Measurements from ENCODE around the gene CEBPG. TPM values are rescaled to one million over a fixed set of nuclear protein-coding genes. Genes with fewer than 3 reads are reported as not detected.

The CEBPG gene
- total RNA-seq, 1 donor from 2014 or later: 23.9 TPM

DNA sequence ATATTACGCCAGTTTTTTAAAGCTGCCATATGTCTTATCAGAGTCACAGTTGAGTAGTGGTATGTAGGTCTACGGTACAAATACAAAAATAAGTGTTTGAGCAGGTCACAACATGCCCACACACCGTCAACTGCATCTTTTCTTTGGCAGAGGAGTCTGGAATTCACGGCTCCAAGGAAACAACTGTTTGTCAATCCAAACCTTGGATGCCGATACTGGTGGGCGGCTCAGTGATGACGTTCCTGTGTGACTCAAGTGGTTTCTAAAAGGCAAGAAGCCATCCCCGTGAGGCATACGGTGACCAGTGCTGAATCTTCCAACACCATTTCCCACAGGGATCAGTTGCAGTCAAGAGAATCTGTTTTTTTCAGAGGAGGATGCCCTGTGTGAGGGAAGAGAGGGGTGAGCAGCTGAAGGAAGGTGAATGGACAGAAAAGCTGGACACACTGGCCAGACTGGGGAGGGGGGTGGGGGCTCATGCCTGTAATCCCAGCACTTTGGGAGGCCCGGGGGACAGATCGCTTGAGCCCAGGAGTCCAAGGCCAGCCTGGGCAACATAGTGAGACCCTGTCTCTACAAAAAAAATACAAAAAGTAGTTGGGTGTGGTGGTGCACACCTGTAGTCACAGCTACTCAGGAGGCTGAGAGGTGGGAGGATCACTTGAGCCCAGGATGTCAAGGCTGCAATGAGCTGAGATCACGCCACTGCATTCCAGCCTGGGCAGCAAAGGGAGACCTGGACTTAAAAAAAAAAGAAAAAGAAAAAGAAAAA is 22.8 kb upstream of the CEBPG start:
- intact Hi-C loops (cut with micrococcal nuclease): no loop called here

DNA sequence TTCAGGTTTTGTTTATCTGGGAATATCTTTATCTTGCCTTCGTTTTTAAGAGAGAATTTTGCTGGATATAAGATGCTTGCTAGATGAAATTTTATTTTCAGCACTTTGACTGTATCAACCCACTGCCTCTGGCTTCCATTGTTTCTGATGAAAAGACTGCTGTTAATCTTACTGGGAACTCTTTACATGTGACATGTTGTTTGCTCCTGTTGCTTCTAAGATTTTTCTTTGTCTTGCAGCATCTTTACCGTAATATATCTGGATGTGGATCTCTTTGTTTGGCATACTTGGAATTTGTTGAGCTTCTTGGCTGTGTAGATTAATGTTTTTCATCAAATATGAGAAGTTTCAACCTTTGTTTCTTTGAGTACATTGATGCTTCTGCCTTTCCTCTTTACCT is 18.0 kb upstream of the CEBPG start:
- intact Hi-C loops (cut with micrococcal nuclease): no loop called here

DNA sequence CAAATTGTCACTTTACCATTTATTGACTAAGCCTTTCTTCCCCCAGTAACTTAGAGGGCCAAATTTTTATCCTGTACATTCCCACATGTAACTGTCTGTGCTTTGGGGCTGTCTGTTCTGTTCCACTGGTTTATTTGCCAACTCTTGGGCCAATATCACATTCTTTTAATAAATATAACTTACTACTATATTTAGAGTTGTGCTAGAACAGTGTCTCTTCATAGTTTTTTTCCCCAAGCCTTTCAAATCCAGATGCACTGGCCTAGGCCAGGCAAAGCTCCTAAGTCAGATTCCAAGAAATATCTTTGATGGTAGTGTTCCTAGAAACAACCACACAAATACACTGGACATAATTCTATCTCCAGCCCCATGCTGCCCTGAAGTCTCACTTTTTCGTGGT is 16.0 kb upstream of the CEBPG start:
- intact Hi-C loops (cut with micrococcal nuclease): no loop called here

DNA sequence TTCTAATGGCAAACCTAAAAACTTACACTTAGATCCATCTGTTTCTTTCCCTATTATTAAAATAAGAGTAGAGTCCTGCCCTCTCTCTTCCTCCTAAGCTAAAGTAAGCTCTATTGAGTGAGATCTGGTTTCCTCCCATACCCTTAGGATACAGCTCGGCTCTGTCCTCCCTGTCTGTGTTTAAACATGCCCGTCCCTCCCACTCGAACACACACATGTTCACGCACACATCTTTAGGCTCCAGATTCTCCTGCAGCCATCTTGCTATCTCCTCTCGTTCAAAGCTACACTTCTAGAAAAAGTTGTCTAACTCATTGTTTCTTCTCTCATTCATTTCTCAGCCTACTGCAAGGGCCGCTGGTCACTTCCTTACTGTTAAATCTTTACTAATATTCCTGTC is 15.1 kb upstream of the CEBPG start:
- intact Hi-C loops (cut with micrococcal nuclease): no loop called here

DNA sequence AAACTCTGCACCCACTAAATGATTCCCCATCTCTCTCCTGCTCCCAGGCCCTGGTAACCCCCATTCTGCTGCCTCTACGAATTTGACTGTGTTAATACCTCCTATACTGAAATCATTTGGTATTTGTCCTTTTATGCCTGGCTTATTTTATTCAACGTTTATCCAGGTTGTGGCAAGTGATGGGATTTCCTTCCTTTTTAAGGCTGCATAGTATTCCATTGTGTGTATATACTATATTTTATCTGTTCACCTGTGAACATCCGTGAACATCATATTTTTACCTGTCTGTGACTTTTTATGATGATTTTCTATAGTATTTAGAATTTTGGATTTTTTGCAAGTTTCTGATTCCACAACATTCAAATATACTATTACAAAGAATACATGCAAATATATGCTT is 13.9 kb upstream of the CEBPG start:
- intact Hi-C loops (cut with micrococcal nuclease): no loop called here

DNA sequence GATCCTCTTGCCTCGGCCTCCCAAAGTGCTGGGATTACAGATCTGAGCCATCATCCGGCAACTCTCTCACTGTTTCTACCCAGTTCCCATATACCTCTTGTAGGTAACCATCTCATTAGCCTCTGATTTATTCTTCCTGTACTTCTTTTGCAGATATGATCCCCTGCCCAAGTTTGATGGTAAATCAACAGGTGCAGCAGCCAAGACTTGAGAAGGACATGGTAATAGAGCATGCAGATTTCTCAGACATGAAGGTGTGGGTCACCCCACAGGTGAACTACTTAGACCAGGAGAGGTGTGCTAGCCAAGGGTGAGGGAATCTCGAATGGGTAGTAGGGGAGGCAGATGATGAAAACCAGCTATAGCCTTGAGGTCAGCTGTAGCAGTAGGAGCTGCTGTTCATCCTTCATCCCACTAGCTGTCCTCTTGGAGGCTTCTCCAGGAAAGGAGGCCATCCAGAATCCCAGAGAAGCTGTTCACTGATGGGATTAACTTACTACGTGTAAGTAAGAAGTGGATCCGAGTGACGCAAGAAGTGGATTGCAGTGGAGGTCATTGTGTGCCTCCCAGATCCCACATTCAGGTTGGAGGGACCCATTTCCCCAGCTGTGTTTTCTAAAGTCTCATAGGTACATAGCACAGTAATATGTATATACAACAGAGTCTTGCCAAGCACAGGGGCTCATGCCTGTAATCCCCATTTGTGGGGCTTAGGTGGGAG is 10.8 kb upstream of the CEBPG start:
- intact Hi-C loops (cut with micrococcal nuclease): no loop called here

DNA sequence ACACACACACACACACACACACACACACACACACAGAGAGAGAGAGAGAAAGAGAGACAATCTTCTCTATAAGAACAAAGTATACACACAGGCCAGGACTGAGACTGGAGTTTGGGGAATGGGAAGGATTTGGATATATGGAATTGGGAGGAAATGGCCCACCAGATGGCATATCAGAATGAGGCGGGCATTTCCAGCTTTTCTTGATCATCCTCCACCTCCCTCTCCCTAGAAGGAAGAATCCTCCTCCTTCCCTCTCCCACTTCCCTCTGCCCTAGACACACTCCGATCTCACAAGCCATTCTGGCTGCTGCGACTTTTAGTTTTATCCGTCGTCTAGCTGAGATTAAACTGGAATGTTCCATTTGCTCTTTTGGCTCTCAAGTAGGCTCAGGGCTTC is 10.0 kb upstream of the CEBPG start:
- intact Hi-C loops (cut with micrococcal nuclease): no loop called here

DNA sequence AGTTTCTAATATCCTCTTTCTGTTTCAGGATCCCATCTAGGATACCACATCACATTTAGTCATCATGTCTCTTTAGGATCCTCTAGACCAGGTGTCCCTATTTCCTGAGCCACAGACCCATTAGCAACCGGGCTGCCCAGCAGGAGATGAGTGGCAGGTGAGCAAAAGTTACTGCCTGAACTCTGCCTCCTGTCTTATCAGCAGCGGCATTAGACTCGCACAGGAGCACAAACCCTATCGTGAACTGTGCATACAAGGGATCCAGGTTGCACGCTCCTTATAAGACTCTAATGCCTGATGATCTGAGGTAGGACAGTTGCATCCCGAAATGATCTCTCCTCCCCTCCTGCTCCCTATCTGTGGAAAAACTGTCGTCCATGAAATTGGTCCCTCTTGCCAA is 7.8 kb upstream of the CEBPG start:
- intact Hi-C loops (cut with micrococcal nuclease): no loop called here

DNA sequence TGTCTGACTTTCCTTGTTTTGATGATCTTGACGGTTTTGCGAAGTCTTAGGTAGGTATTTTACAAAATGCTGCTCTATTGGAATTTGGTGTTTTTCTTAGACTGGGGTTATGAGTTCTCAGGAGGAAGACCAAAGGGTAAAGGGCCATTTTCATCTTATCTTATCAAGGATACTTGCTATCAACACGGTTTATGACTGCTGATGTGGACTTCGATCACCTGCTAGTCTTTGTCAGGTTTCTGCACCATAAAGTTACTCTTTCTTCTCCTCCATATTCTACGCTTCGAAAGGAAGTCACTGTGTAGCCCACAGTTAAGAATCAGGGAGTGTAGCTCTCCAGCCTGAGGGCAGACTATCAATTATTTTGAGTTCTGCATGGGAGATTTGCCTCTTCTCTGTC is 7.4 kb upstream of the CEBPG start:
- intact Hi-C loops (cut with micrococcal nuclease): no loop called here

DNA sequence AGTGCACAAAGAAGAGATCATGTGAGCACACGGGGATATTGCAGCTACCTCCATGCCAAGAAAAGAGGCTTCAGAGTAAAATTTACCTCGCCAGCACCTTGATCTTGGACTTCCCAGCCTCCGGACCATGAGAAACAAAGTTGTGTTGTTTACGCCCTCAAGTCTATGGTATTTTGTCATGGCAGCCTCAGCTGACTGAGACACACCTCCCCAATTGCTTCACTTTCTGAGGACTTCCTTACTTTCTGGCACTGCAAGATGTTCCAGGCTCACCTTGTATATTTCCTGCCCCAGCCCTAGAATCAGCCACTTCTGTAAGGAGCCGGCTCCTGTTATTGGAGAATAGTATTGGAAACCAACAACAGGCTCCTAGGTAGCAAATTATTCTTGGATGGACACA is 6.6 kb upstream of the CEBPG start:
- intact Hi-C loops (cut with micrococcal nuclease): no loop called here

DNA sequence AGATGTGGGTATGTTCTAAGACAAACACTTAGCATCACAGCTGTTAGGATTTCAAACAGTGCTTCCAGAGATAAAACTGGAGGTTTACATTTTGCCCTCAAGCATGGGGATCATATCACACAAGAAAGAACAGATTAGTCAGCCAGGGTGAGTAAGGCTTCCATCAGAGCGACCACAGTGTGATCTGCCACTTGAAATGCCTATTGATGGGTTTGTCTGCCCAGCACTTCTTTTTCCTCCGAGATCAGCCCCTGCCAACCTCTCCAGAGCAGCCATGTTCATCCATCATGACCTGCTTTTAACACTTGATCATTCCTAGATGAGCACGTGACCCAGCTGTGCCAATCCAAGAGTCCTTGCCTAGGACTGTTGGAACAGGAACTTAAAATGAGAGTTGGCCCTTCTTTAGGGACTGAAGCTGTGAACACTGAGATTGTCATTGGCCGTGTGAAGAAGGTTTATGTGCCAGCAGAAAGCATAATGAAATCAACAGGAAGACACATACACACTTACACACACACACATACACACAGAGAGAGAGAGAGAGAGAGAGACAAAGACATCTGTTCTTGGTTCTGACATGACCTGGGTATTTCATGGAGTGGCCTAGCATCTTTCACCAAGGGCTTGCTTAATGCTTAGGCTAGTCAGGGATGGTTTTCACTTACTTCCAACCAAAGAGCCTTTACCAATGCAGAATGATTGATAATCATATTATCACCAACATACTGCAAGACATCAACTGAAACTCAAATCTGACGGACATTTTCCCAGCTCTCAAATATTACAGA is 5.2 kb upstream of the CEBPG start:
- intact Hi-C loops (cut with micrococcal nuclease): no loop called here

DNA sequence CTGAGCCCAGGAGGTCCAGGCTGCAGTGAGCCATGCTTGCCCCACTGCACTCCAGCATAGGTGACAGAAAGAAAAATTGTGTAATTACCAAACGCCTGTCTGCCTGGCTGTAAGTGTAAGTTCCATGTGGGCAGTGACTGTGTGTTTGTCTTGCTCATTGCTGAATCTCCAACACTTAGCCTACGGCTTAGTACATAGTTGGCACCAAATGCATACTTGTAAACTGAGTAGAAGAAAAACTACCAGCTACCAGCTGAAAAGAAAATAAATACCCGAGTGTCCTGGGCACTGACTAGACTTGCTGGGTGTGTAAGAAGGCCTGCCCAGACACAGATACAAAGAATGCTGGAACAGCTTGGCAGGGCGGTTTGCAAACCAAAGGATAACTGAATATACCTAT is 2.7 kb upstream of the CEBPG start:
- intact Hi-C loops (cut with micrococcal nuclease): loop anchor here (5.0 to 10.0 kb wide), 6 partner anchors 68 to 1057 kb away; partner anchors contain the start of genes CEBPA, DPY19L3, LSM14A and NUDT19

DNA sequence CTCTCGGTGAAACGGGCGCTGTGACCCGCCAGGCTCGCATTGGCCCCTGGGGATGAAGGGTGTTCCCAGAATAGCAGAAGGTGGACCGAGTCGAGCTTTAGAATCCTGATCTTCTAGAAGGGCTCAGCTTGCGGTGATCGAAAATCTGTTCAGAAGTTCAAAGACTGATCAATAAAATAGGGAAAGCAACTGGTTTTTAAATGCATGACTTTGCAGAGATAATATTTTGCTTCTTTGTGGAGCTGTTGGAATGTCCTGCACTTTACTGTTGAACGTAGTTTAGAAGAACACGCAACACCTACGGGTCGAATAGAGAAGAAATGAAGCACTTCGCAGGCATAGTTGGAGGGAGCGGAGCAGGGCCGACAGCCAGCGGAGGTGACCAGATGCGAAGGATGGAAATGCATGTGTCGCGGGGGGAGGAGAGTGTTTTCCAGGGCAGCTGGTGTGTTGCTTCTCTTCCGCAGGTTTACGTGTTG is 766 bp downstream of the CEBPG start:
- intact Hi-C loops (cut with micrococcal nuclease): loop anchor here (2.0 to 10.0 kb wide), 7 partner anchors 31 to 1053 kb away; partner anchors contain the start of genes CEBPA, DPY19L3, LSM14A and NUDT19

DNA sequence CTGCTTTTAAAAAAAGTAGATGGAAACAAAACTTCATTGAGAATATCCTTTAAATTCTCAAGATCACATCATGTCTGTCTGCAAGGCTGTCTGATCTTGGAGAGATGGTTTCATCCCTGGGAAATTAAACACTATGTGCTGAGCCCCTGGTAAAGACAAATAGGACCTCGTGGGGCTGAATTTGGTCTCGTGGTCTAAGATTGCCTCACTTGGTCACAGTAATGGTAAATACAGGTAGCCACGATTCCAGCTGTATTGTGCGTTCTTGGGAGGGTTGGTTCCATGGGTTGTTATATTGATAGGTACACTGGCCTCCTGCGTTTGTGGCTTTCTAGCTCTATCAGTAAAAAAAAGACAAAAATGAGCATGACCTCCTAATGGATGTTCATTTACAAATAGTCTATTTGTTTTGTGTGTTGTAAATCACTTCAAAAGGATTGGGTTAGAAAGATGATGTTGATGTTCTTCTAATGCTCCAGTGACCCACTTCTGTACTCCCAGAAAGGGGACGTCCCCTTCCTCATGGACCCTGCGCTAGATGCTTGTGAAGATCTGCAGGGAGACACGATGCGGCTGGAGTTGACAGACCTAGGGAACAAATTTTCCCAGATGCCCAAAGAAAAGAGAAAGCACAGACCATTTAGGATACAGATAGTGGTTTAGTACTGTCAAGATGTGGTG is 1.8 kb downstream of the CEBPG start:
- intact Hi-C loops (cut with micrococcal nuclease): loop anchor here (2.0 to 10.0 kb wide), 3 partner anchors 30 to 970 kb away; partner anchors contain the start of genes DPY19L3 and PEPD

DNA sequence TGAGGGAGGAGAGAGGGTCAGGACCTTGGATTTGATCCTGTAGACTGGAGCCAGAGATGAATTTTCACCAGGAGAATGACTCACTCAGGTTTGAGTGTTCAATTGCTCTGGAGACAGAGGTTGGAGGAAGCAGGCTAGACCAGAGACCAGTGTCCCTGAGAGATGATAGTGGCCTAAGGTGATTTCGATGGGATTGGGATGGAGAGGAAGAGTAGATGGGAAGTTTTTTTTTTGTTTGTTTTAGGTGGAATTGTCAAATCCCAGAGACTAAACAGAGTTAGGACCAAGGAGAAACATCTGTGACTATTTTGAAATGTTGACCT is 2.3 kb downstream of the CEBPG start:
- intact Hi-C loops (cut with micrococcal nuclease): loop anchor here (2.0 to 10.0 kb wide), 3 partner anchors 29 to 971 kb away; partner anchors contain the start of genes DPY19L3 and PEPD

DNA sequence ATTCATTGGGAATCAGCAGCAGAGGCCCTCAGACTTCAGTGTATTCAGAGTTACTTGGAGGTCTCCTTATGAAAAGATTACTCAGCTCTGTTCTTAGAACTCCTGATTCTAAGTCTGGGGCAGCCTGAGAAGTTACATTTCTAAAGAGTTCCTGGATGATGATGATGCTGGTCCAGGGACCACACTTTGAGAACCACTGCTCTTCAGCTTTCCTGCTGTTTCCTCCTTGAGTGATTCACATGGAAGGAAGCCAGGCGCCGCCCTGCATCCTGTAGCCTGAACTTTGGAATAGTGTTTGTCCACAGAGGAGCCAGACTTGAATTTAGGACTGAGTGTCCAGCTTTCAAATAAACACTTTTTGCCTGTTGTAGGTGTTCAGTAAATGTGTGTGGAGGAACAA is 2.9 kb downstream of the CEBPG start:
- intact Hi-C loops (cut with micrococcal nuclease): loop anchor here (10.0 kb wide), 2 partner anchors 148 to 972 kb away; partner anchors contain the start of genes DPY19L3 and PEPD

DNA sequence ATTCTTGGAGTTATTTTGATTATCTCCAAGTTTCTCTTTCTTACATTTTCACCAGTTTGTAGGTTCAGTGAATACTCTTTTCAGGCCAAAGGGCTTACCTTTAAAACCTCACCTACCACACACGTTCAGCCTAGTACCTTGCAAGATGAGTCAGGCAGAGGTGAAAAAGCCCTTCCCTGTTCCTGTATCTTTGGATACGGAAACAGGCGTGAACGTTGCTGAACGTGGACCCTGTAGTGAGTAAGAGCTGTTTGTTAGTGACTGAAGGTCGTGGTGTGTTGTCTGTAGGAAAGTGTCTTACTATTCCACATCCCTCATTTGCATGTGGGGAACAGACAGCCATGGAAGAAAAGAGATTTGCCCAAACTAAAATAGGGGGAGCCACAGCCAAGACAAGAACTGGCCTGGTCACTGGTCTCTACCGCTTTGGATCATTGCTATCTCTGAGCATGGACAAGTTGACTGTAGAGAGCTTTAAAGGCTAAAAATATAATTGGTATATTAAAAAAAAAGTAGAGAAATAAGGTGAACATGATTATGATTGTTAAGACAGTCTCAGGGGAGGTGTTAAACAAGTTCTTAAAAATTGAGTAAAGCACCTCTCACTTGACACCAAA is 3.5 kb downstream of the CEBPG start:
- intact Hi-C loops (cut with micrococcal nuclease): loop anchor here (10.0 kb wide), 2 partner anchors 148 to 972 kb away; partner anchors contain the start of genes DPY19L3 and PEPD

DNA sequence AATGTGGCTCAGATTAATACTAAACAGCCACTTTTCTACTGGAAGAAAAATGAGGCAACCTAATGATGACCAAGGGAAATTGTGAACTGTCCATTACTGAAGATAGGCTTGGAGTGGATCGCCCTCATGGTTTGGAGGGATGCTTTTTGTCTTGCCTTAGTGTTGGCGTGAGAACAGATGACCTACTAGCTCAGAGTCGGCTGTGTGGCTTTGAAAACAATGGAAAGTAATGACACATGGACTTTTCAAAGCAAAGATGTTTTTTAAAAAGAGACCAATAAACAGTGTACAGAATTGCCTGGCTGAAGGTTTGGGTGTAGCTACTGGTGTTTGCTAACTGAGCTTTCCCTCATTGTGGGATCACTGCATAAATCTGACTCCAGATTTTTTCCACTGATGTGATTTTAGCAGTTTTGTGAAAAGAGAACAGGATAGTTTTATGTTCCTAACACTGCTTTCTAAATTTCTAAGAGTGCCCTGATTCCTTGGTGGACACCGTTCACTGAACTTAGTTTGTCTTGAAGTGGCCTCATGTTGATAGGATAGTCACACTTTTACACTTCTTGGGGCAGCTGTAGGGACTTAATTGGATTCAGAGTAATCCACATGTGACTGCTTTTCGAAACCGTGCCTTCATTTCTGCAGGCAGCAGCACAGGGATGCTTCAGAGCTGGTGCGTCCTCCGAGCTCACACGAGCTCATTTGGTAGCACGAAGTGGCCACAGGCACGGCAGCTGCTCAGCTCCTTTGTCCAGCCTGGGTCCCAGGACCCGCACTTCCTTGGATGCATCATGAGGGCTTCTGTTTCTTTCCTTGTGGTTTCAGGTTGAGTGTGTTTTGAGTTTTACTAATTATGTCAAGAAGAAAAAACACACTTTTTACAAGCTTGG is 4.3 kb downstream of the CEBPG start:
- intact Hi-C loops (cut with micrococcal nuclease): loop anchor here (10.0 kb wide), 2 partner anchors 147 to 973 kb away; partner anchors contain the start of genes DPY19L3 and PEPD

DNA sequence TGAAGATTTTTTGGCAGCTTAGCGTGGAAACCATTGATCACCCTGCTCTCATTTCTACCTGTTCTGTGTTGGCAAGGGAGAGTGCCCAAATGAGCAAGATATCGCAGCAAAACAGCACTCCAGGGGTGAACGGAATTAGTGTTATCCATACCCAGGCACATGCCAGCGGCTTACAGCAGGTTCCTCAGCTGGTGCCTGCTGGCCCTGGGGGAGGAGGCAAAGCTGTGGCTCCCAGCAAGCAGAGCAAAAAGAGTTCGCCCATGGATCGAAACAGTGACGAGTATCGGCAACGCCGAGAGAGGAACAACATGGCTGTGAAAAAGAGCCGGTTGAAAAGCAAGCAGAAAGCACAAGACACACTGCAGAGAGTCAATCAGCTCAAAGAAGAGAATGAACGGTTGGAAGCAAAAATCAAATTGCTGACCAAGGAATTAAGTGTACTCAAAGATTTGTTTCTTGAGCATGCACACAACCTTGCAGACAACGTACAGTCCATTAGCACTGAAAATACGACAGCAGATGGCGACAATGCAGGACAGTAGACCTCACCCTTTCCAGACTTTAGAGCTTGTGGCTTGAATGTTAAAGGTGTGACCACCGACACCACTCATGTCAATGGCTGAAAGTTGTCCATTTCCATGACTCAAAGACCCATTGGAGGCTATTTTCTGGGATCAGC is 5.8 kb downstream of the CEBPG start:
- intact Hi-C loops (cut with micrococcal nuclease): loop anchor here (10.0 kb wide), 2 partner anchors 146 to 974 kb away; partner anchors contain the start of genes DPY19L3 and PEPD

Data from T-helper 1 cell treated with Interleukin-12 subunit alpha and Interleukin-12 subunit beta and Interleukin-4 antibody, amounts not matched to agents 30 ng/mL and 1 ng/mL, for 36 hours (primary cell).